HEK293 (cell line): Measurements from ENCODE around the gene VPS13D.
"Not testable (repeated sequence)": the region's sequence is repeated elsewhere in the genome, so short reads cannot be mapped to it uniquely, and the experiment has no call there.

ENCODE experiments used
- CTCF ChIA-PET: fragments of 350-600 bp; formaldehyde crosslinking; extraction: SDS; loops from one replicate; lab custom pipeline; 2021; ENCODE audit warnings: antibody characterized with exemption; lab: Yijun Ruan, JAX
- POLR2A ChIA-PET: fragments of 300-600 bp; formaldehyde crosslinking; extraction: SDS; loops from one replicate; lab custom pipeline; 2020; ENCODE audit warnings: antibody characterized with exemption, inconsistent platforms; lab: Yijun Ruan, JAX
- H3K27ac ChIP-seq: fragments of 200-500 bp; sonication (Bioruptor generic); 2 replicates; pipeline ENCODE4 v1.5.1; 2014; ENCODE audit warnings: low read depth, low read length, control low read depth, inconsistent platforms; ENCODE audit errors: extremely low read depth
- H3K36me3 ChIP-seq, 2 experiments: fragments of 200-500 bp in 1 of 2; sonication (Bioruptor generic) in 1 of 2; 1 replicate in 1 of 2; 2 replicates in 1 of 2; pipeline ENCODE4 v1.5.1; 2014 to 2017; ENCODE audit warnings: inconsistent platforms in 2 of 2, low read length in 2 of 2; ENCODE audit not compliant: control insufficient read depth in 2 of 2, insufficient read depth in 1 of 2
- H3K4me1 ChIP-seq: fragments of 200-500 bp; sonication (Bioruptor generic); 2 replicates; pipeline ENCODE4 v1.5.1; 2014; ENCODE audit warnings: mild to moderate bottlenecking, low read length, inconsistent platforms; ENCODE audit not compliant: control insufficient read depth, insufficient read depth
- H3K4me3 ChIP-seq: 2 replicates; pipeline ENCODE4 v1.5.1; 2011; ENCODE audit warnings: low read depth, mild to moderate bottlenecking, control low read depth, low read length, moderate library complexity
- H3K9me3 ChIP-seq: fragments of 200-500 bp; sonication (Bioruptor generic); 2 replicates; pipeline ENCODE4 v1.5.1; 2014; ENCODE audit warnings: low read depth, low read length, inconsistent platforms; ENCODE audit not compliant: control insufficient read depth, insufficient read depth
- AEBP2 ChIP-seq: fragments of 450-650 bp; formaldehyde crosslinking; IDR thresholded peaks from 2 replicates; pipeline ENCODE4 v1.5.1; 2016; ENCODE audit warnings: missing biosample characterization, missing genetic modification characterization, borderline replicate concordance
- GLI4 ChIP-seq: fragments of 450-650 bp; formaldehyde crosslinking; IDR thresholded peaks from 2 replicates; pipeline ENCODE4 v1.5.1; 2016; ENCODE audit warnings: missing biosample characterization, missing genetic modification characterization
- GLIS1 ChIP-seq: fragments of 450-650 bp; formaldehyde crosslinking; IDR thresholded peaks from 2 replicates; pipeline ENCODE4 v1.5.1; 2016; ENCODE audit warnings: missing biosample characterization, missing genetic modification characterization
- HOXA7 ChIP-seq: sonication (generic); formaldehyde crosslinking; IDR thresholded peaks from 2 replicates; pipeline ENCODE4 v1.8.1; 2022; ENCODE audit warnings: missing genetic modification reagents, borderline replicate concordance
- OVOL3 ChIP-seq: fragments of 450-650 bp; formaldehyde crosslinking; IDR thresholded peaks from 2 replicates; pipeline ENCODE4 v1.5.1; 2016; ENCODE audit warnings: missing biosample characterization, missing genetic modification characterization
- PRDM6 ChIP-seq: fragments of 450-650 bp; formaldehyde crosslinking; IDR thresholded peaks from 2 replicates; pipeline ENCODE4 v1.5.1; 2017; ENCODE audit warnings: missing biosample characterization, missing genetic modification characterization
- RBAK ChIP-seq: fragments of 450-650 bp; formaldehyde crosslinking; IDR thresholded peaks from 2 replicates; pipeline ENCODE4 v1.5.1; 2016; ENCODE audit warnings: missing biosample characterization, missing genetic modification characterization
- WT1 ChIP-seq: fragments of 450-650 bp; formaldehyde crosslinking; IDR thresholded peaks from 2 replicates; pipeline ENCODE4 v1.5.1; 2016; ENCODE audit warnings: missing biosample characterization, missing genetic modification characterization
- ZBTB26 ChIP-seq: fragments of 450-650 bp; formaldehyde crosslinking; optimal IDR thresholded peaks from 2 replicates; pipeline ENCODE3; 2016; ENCODE audit warnings: missing biosample characterization, mild to moderate bottlenecking, missing genetic modification characterization
- ZBTB44 ChIP-seq: fragments of 450-650 bp; IDR thresholded peaks from 2 replicates; pipeline ENCODE4 v1.5.1; 2018; ENCODE audit warnings: missing biosample characterization, mild to moderate bottlenecking, missing genetic modification characterization
- ZBTB48 ChIP-seq: fragments of 450-650 bp; formaldehyde crosslinking; IDR thresholded peaks from 2 replicates; pipeline ENCODE4 v1.5.1; 2016; ENCODE audit warnings: missing biosample characterization, missing genetic modification characterization
- ZBTB49 ChIP-seq: fragments of 450-650 bp; formaldehyde crosslinking; IDR thresholded peaks from 2 replicates; pipeline ENCODE4 v1.5.1; 2016; ENCODE audit warnings: missing biosample characterization, missing genetic modification characterization, low read depth
- ZNF335 ChIP-seq: fragments of 450-650 bp; formaldehyde crosslinking; conservative IDR thresholded peaks from 2 replicates; pipeline ENCODE4 v1.5.1; 2016; ENCODE audit warnings: missing biosample characterization, missing genetic modification characterization
- ZNF394 ChIP-seq: fragments of 450-650 bp; formaldehyde crosslinking; IDR thresholded peaks from 2 replicates; pipeline ENCODE4 v1.5.1; 2016; ENCODE audit warnings: missing biosample characterization, missing genetic modification characterization, mild to moderate bottlenecking, moderate library complexity, borderline replicate concordance
- ZNF423 ChIP-seq: fragments of 450-650 bp; formaldehyde crosslinking; IDR thresholded peaks from 2 replicates; pipeline ENCODE4 v1.5.1; 2016; ENCODE audit warnings: missing biosample characterization, missing genetic modification characterization
- ZNF488 ChIP-seq: fragments of 450-650 bp; formaldehyde crosslinking; IDR thresholded peaks from 2 replicates; pipeline ENCODE4 v1.5.1; 2016; ENCODE audit warnings: missing biosample characterization, missing genetic modification characterization
- ZNF513 ChIP-seq: fragments of 450-650 bp; IDR thresholded peaks from 2 replicates; pipeline ENCODE4 v1.5.1; 2018; ENCODE audit warnings: missing biosample characterization, missing genetic modification characterization
- ZNF654 ChIP-seq: fragments of 450-650 bp; formaldehyde crosslinking; IDR thresholded peaks from 2 replicates; pipeline ENCODE4 v1.5.1; 2016; ENCODE audit warnings: low read depth, missing biosample characterization, missing genetic modification characterization

The VPS13D gene

GRCh38 chr1:12454406-12455391, 224.9 kb downstream of the VPS13D start (continued):
- no peak for TF ChIP-seq GLI4 (tag by site-specific recombination)
- TF ChIP-seq OVOL3 (tag by site-specific recombination), result peak; percentile 74; the same call in 1 of the 2 replicates
- TF ChIP-seq ZBTB26 (tag by site-specific recombination), result no peak
- TF ChIP-seq PRDM6 (tag by site-specific recombination), result peak; percentile 96
- TF ChIP-seq ZNF423, result peak; percentile 59; the same call in 1 of the 2 replicates
- TF ChIP-seq ZNF488 (tag by site-specific recombination), result 0 out of 2 replicates have a peak, but pooled peaks have one; percentile 17
- peak; percentile 63 for TF ChIP-seq WT1
- peak; percentile 59 for TF ChIP-seq ZNF335

GRCh38 chr1:12456081-12456480, 226.3 kb downstream of the VPS13D start:
- CTCF ChIA-PET, result not testable (repeated sequence)
- peaks cover 15% of the 10 kb centered on the region for H3K4me1 ChIP-seq

GRCh38 chr1:12456979-12457378, 227.1 kb downstream of the VPS13D start:
- Histone ChIP-seq H3K27ac (no peak overlapping the region), H3K4me1 (peaks cover 15% of the 10 kb centered on the region), H3K36me3 (peaks cover 0 to 41% of the 10 kb centered on the region in 2 experiments; a peak in 1 of 3 replicates), H3K9me3 (no peaks in the 10 kb centered on the region), H3K4me3 (no peak overlapping the region)
- CTCF ChIA-PET, result no interaction called here
- POLR2A ChIA-PET, result no interaction called here
- TF ChIP-seq ZNF394 (tag by site-specific recombination) (no peak), ZNF513 (tag by site-specific recombination) (no peak), ZBTB48 (tag by site-specific recombination) (no peak), GLIS1 (no peak), RBAK (tag by site-specific recombination) (no peak), HOXA7 (CRISPR knock-in tag) (no peak), AEBP2 (tag by site-specific recombination) (no peak), ZBTB49 (tag by site-specific recombination) (no peak), ZBTB44 (tag by site-specific recombination) (no peak), ZNF654 (tag by site-specific recombination) (no peak)

More at GRCh38 chr1:12456081-12456480, 226.3 kb downstream of the VPS13D start:
- not testable (repeated sequence) for H3K4me3 ChIP-seq, H3K27ac ChIP-seq, H3K9me3 ChIP-seq
- POLR2A ChIA-PET, result interaction anchor here (0.6 kb wide), 1 partner anchor 22 kb away, joined by 3 read pairs; no protein-coding TSS in a partner anchor
- H3K36me3 ChIP-seq, result peaks cover 0 to 34% of the 10 kb centered on the region in 2 experiments; a peak in 1 of 3 replicates
